Measurements from ENCODE around the gene SPPL2B. TPM values are rescaled to one million over a fixed set of nuclear protein-coding genes. Genes with fewer than 3 reads are reported as not detected.

SPPL2B gene
- total and polyA plus RNA-seq, 8 donors, result 36.4 to 226 (median 52.8) TPM

- H3K9me3 ChIP-seq, result no peaks in the 10 kb centered on the region
- DNase-seq, result no peak
- ATAC-seq, result no peak
- H3K4me3 ChIP-seq, result no peak overlapping the region
- intact Hi-C loops (cut with DNase I), result no loop called here
- H3K4me1 ChIP-seq, result no peaks in the 10 kb centered on the region
- no peaks in the 10 kb centered on the region for H3K36me3 ChIP-seq
- no peak for TF ChIP-seq CTCF (IDR thresholded peaks at IDR 0.05)
- 80 to 85% methylated on average over 14 of the region's 14 CpGs for WGBS, 2 donors
- H3K27ac ChIP-seq, result no peak overlapping the region
- no peaks in the 10 kb centered on the region for H3K27me3 ChIP-seq
- FAIRE-seq, result no peak
These were observed 70.3 kb downstream of the SPPL2B start for GRCh38 chr19:2398735-2399305.

- no peak for ATAC-seq
- intact Hi-C loops (cut with DNase I), result no loop called here
These were observed 71.1 kb downstream of the SPPL2B start for GRCh38 chr19:2399582-2399981.

More at GRCh38 chr19:2399582-2399981, 71.1 kb downstream of the SPPL2B start:
- H3K27me3 ChIP-seq, result no peaks in the 10 kb centered on the region
- no peak overlapping the region for H3K27ac ChIP-seq
- DNase-seq, result no peak
- H3K9me3 ChIP-seq, result no peaks in the 10 kb centered on the region
- H3K36me3 ChIP-seq, result no peaks in the 10 kb centered on the region
- TF ChIP-seq CTCF (IDR thresholded peaks at IDR 0.05), result no peak
- no peak for FAIRE-seq
- no peaks in the 10 kb centered on the region for H3K4me1 ChIP-seq
- H3K4me3 ChIP-seq, result no peak overlapping the region
- WGBS, 2 donors, result 93 to 94% methylated on average over 4 of the region's 4 CpGs

Other genes starting within 250 kb of the SPPL2B start
- 10 to 100 TPM; 14.5 to 26.0 (median 17.4) TPM for gene MOB3A, start 232.4 kb upstream of the SPPL2B start, total RNA-seq
- 10 to 100 TPM in 1 of 2 donors, 1 to 10 TPM in 1; 9.2 to 11.1 TPM for gene MOB3A, start 232.4 kb upstream of the SPPL2B start, polyA plus RNA-seq
- gene IZUMO4, start 231.8 kb upstream of the SPPL2B start, total RNA-seq, result 10 to 100 TPM in 1 of 6 donors, 1 to 10 TPM in 5; 5.2 to 10.5 (median 7.0) TPM
- 10 to 100 TPM; 32.8 to 42.2 TPM for gene IZUMO4, start 231.8 kb upstream of the SPPL2B start, polyA plus RNA-seq
- 100 to 1,000 TPM in 1 of 6 donors, 10 to 100 TPM in 5; 75.2 to 105 (median 83.9) TPM for gene AP3D1, start 177.1 kb upstream of the SPPL2B start, total RNA-seq
- gene AP3D1, start 177.1 kb upstream of the SPPL2B start, polyA plus RNA-seq, result 100 to 1,000 TPM in 1 of 2 donors, 10 to 100 TPM in 1; 88.3 to 102 TPM
- 10 to 100 TPM; 11.7 to 20.4 (median 14.5) TPM for gene DOT1L, start 164.8 kb upstream of the SPPL2B start, total RNA-seq
- 10 to 100 TPM; 14.4 to 34.4 TPM for gene DOT1L, start 164.8 kb upstream of the SPPL2B start, polyA plus RNA-seq
- gene PLEKHJ1, start 92.4 kb upstream of the SPPL2B start, total RNA-seq, result 10 to 100 TPM; 34.3 to 50.8 (median 39.6) TPM
- gene PLEKHJ1, start 92.4 kb upstream of the SPPL2B start, polyA plus RNA-seq, result 100 to 1,000 TPM in 1 of 2 donors, 10 to 100 TPM in 1; 90.8 to 101 TPM
- gene SF3A2, start 91.9 kb upstream of the SPPL2B start, total RNA-seq, result 10 to 100 TPM; 25.0 to 36.1 (median 29.6) TPM
- gene SF3A2, start 91.9 kb upstream of the SPPL2B start, polyA plus RNA-seq, result 10 to 100 TPM; 39.2 to 64.0 TPM
- gene AMH, start 79.4 kb upstream of the SPPL2B start, total RNA-seq, result 1 to 10 TPM; 1.4 to 4.1 (median 1.7) TPM
- 1 to 10 TPM; 8.9 to 9.5 TPM for gene AMH, start 79.4 kb upstream of the SPPL2B start, polyA plus RNA-seq
- gene JSRP1, start 72.3 kb upstream of the SPPL2B start, total RNA-seq, result 1 to 10 TPM in 1 of 6 donors, under 1 TPM in 3, not detected in 2; 0.29 to 1.1 (median 0.80) TPM
- gene JSRP1, start 72.3 kb upstream of the SPPL2B start, polyA plus RNA-seq, result 1 to 10 TPM; 3.2 to 4.0 TPM
- under 1 TPM in 4 of 6 donors, not detected in 2; 0.13 to 0.81 (median 0.35) TPM for gene PEAK3, start 46.5 kb upstream of the SPPL2B start, total RNA-seq
- under 1 TPM; 0.04 to 0.07 TPM for gene PEAK3, start 46.5 kb upstream of the SPPL2B start, polyA plus RNA-seq
- gene LINGO3, start 20.5 kb upstream of the SPPL2B start, total RNA-seq, result 1 to 10 TPM in 1 of 6 donors, under 1 TPM in 1, not detected in 4; 0.16 to 1.5 TPM
- gene LINGO3, start 20.5 kb upstream of the SPPL2B start, polyA plus RNA-seq, result under 1 TPM in 1 of 2 donors, not detected in 1; 0.05 TPM
- gene LSM7, start 98 bp upstream of the SPPL2B start, total RNA-seq, result 10 to 100 TPM; 18.3 to 36.4 (median 26.4) TPM
- gene LSM7, start 98 bp upstream of the SPPL2B start, polyA plus RNA-seq, result 100 to 1,000 TPM; 147 to 170 TPM
- under 1 TPM; 0.09 to 0.84 (median 0.58) TPM for gene TMPRSS9, start 31.6 kb downstream of the SPPL2B start, total RNA-seq
- gene TMPRSS9, start 31.6 kb downstream of the SPPL2B start, polyA plus RNA-seq, result under 1 TPM; 0.14 to 0.84 TPM
- gene TIMM13, start 98.9 kb downstream of the SPPL2B start, total RNA-seq, result 10 to 100 TPM; 37.7 to 71.8 (median 48.2) TPM
- 10 to 100 TPM; 43.3 to 51.7 TPM for gene TIMM13, start 98.9 kb downstream of the SPPL2B start, polyA plus RNA-seq
- 10 to 100 TPM in 3 of 6 donors, 1 to 10 TPM in 3; 3.9 to 14.8 (median 9.7) TPM for gene LMNB2, start 128.3 kb downstream of the SPPL2B start, total RNA-seq
- gene LMNB2, start 128.3 kb downstream of the SPPL2B start, polyA plus RNA-seq, result 10 to 100 TPM in 1 of 2 donors, 1 to 10 TPM in 1; 5.2 to 11.9 TPM
- gene GADD45B, start 147.4 kb downstream of the SPPL2B start, total RNA-seq, result 10 to 100 TPM; 20.4 to 58.8 (median 42.3) TPM
- gene GADD45B, start 147.4 kb downstream of the SPPL2B start, polyA plus RNA-seq, result 100 to 1,000 TPM; 182 to 237 TPM